Natural killer cell (primary cell): ENCODE measurements around the gene HOXB5. TPM values are rescaled to one million over a fixed set of nuclear protein-coding genes. Genes with fewer than 3 reads are reported as not detected.

ENCODE experiments used
- ATAC-seq, 3 donors: fragments of 150-1000 bp in 2 of 3; fragments of 200-7000 bp in 1 of 3; cut with Tn5 transposase; 1 replicate in 1 of 3; 2 replicates in 2 of 3; pipeline ENCODE4 v1.10.0; 2021; ENCODE audit warnings: mild to moderate bottlenecking in 2 of 3, moderate library complexity in 2 of 3
- DNase-seq, 2 donors: peaks; one replicate each; pipeline versions ENCODE4 v3.0.0 to v3.0.0-alpha.2; 2013 to 2021; ENCODE audit warnings: mixed read lengths in 1 of 2
- H3K27ac ChIP-seq: one replicate; pipeline ENCODE4 v1.5.1; 2013; ENCODE audit warnings: mild to moderate bottlenecking, low read length
- H3K27me3 ChIP-seq: one replicate; pipeline ENCODE4 v1.6.1; 2013; ENCODE audit warnings: low read length; ENCODE audit not compliant: control insufficient read depth, insufficient read depth
- H3K36me3 ChIP-seq: one replicate; pipeline ENCODE4 v1.6.1; 2013; ENCODE audit warnings: low read length; ENCODE audit not compliant: control insufficient read depth, insufficient read depth
- H3K4me1 ChIP-seq: one replicate; pipeline ENCODE4 v1.6.1; 2013; ENCODE audit warnings: low read length; ENCODE audit not compliant: control insufficient read depth, insufficient read depth
- H3K4me3 ChIP-seq: one replicate; pipeline ENCODE4 v1.5.1; 2013; ENCODE audit warnings: low read length
- H3K9me3 ChIP-seq: one replicate; pipeline ENCODE4 v1.6.1; 2013; ENCODE audit warnings: low read length; ENCODE audit not compliant: control insufficient read depth, insufficient read depth
- H3K27ac Mint-ChIP-seq, 2 donors: one replicate each; pipeline ENCODE4 v1.8.0; 2022; ENCODE audit warnings: mild to moderate bottlenecking in 2 of 2, mixed read lengths in 2 of 2, moderate library complexity in 1 of 2
- H3K27me3 Mint-ChIP-seq, 2 donors: one replicate each; pipeline ENCODE4 v1.8.0; 2022; ENCODE audit warnings: low read depth in 2 of 2, mixed read lengths in 2 of 2
- H3K36me3 Mint-ChIP-seq: one replicate; pipeline ENCODE4 v1.8.0; 2022; ENCODE audit warnings: mixed read lengths
- H3K4me1 Mint-ChIP-seq, 2 donors: one replicate each; pipeline ENCODE4 v1.8.0; 2022; ENCODE audit warnings: mixed read lengths in 2 of 2
- H3K4me3 Mint-ChIP-seq: one replicate; pipeline ENCODE4 v1.8.0; 2022; ENCODE audit warnings: mild to moderate bottlenecking, moderate library complexity, mixed read lengths
- H3K9me3 Mint-ChIP-seq, 2 donors: one replicate each; pipeline ENCODE4 v1.8.0; 2022; ENCODE audit warnings: mixed read lengths in 2 of 2
- CTCF ChIP-seq: fragments of 200-600 bp; IDR thresholded peaks from one replicate; pipeline ENCODE4 v1.8.0; 2022; ENCODE audit warnings: antibody characterized with exemption
- WGBS: methylation state at CpG from one replicate; pipeline ENCODE4 v1.1.7; 2013; ENCODE audit warnings: missing lambda C conversion rate; ENCODE audit not compliant: insufficient coverage; 5-methylcytosine and 5-hydroxymethylcytosine counted together
- intact Hi-C: fragments of 100-400 bp; cut with micrococcal nuclease; formaldehyde crosslinking; loops from one replicate; pipeline ENCODE4 v1.14.2; 2022
- total RNA-seq, 4 donors: library from RNA; stranded (reverse); fragments of 120-200 nt in 1 of 4; gene quantifications; one replicate each; pipeline versions ENCODE4 v1.2.3 to v1.2.4, GENCODE V29; 2013 to 2022

HOXB5 gene
- total RNA-seq, 3 donors from 2014 or later (not counting 1 experiment from before 2014, with no cell fraction given) = not detected

GRCh38 chr17:48609759-48610281 is 16.2 kb upstream of the HOXB5 start:
- DNase-seq (no peak), ATAC-seq (no peak)
- TF ChIP-seq CTCF = no peak
- intact Hi-C loops = loop anchor here (5.0 to 10.0 kb wide), 2 partner anchors 112 to 145 kb away; partner anchors contain the start of genes PRAC1 and PRAC2
- Mint-ChIP-seq H3K27ac (no peak overlapping the region), H3K36me3 (no peaks in the 10 kb centered on the region), H3K4me3 (peak overlapping the region; percentile 98), H3K27me3 (peaks cover 25 to 48% of the 10 kb centered on the region in 2 donors), H3K9me3 (no peaks in the 10 kb centered on the region), H3K4me1 (peaks cover 39 to 44% of the 10 kb centered on the region in 2 donors)
- H3K9me3 ChIP-seq = no peaks in the 10 kb centered on the region
- no peak overlapping the region for H3K27ac ChIP-seq
- WGBS = 6% methylated on average over 12 of the region's 15 CpGs
- H3K4me3 ChIP-seq = peak overlapping the region; percentile 85
- peaks cover 38% of the 10 kb centered on the region for H3K27me3 ChIP-seq
- no peaks in the 10 kb centered on the region for H3K36me3 ChIP-seq
- peaks cover 50% of the 10 kb centered on the region for H3K4me1 ChIP-seq

GRCh38 chr17:48609033-48609432 is 15.5 kb upstream of the HOXB5 start:
- no peak for TF ChIP-seq CTCF
- DNase-seq (no peak), ATAC-seq (no peak)
- intact Hi-C loops = no loop called here
- Mint-ChIP-seq H3K4me1 (peaks cover 31 to 36% of the 10 kb centered on the region in 2 donors), H3K36me3 (no peaks in the 10 kb centered on the region), H3K27ac (no peak overlapping the region), H3K27me3 (peaks cover 22 to 49% of the 10 kb centered on the region in 2 donors), H3K9me3 (no peaks in the 10 kb centered on the region), H3K4me3 (peak overlapping the region; percentile 49)
- Histone ChIP-seq H3K4me1 (peaks cover 42% of the 10 kb centered on the region), H3K9me3 (no peaks in the 10 kb centered on the region), H3K27me3 (peaks cover 39% of the 10 kb centered on the region), H3K27ac (no peak overlapping the region), H3K36me3 (no peaks in the 10 kb centered on the region), H3K4me3 (no peak overlapping the region)

GRCh38 chr17:48608494-48608834 is 14.9 kb upstream of the HOXB5 start:
- Mint-ChIP-seq H3K27me3 (peaks cover 20 to 47% of the 10 kb centered on the region in 2 donors), H3K27ac (no peak overlapping the region), H3K4me1 (peaks cover 26 to 30% of the 10 kb centered on the region in 2 donors), H3K4me3 (no peak overlapping the region), H3K9me3 (no peaks in the 10 kb centered on the region), H3K36me3 (no peaks in the 10 kb centered on the region)
- Histone ChIP-seq H3K4me3 (no peak overlapping the region), H3K4me1 (peaks cover 41% of the 10 kb centered on the region), H3K27me3 (peaks cover 39% of the 10 kb centered on the region), H3K9me3 (no peaks in the 10 kb centered on the region), H3K27ac (no peak overlapping the region), H3K36me3 (no peaks in the 10 kb centered on the region)
- intact Hi-C loops = no loop called here
- no peak for TF ChIP-seq CTCF
- WGBS = 94% methylated on average over 1 of the region's 1 CpG
- ATAC-seq (no peak), DNase-seq (no peak)
